K562 (cell line): Measurements from ENCODE around the gene FBXW7. TPM values are rescaled to one million over a fixed set of nuclear protein-coding genes. Genes with fewer than 3 reads are reported as not detected.

Experiments used
- ATAC-seq: fragments of 200-7000 bp; cut with Tn5 transposase; 3 replicates; pipeline ENCODE4 v1.9.1; 2020; ENCODE audit warnings: moderate library complexity
- BruUV-seq: library from RNA; stranded (reverse); fragments of 400-500 nt; replicated peaks from 2 replicates; lab custom pipeline; 2021; lab: Mats Ljungman, UMichigan
- CTCF ChIA-PET: fragments of 300-600 bp; formaldehyde crosslinking; extraction: SDS; loops from one replicate; lab custom pipeline; 2021; ENCODE audit warnings: low intra/inter-chr PET ratio; lab: Yijun Ruan, JAX
- POLR2A ChIA-PET: fragments of 300-600, 350-650 bp; sonication (Branson Sonifier 250); formaldehyde crosslinking; extraction: SDS; loops from one replicate; lab custom pipeline; 2021; ENCODE audit warnings: antibody characterized with exemption, inconsistent platforms; lab: Yijun Ruan, JAX
- DNase-seq, 4 experiments: peaks; one replicate each; pipeline versions ENCODE4 v3.0.0 to v3.0.0-alpha.2; 2011 to 2018; ENCODE audit warnings: low spot score in 3 of 4, mixed read lengths in 3 of 4; ENCODE audit errors: extremely low read depth in 1 of 4
- FAIRE-seq: peaks from 2 replicates; lab custom pipeline; 2011; peaks lifted over from hg19 to GRCh38; lab: Jason Lieb, UNC
- H2AFZ ChIP-seq: 2 replicates; pipeline ENCODE4 v1.6.0; 2011; ENCODE audit warnings: low read depth, low read length, control low read depth, inconsistent platforms
- H3K27ac ChIP-seq: fragments of 200-600 bp; 3 replicates; pipeline ENCODE4 v1.8.0; 2011; ENCODE audit warnings: low read depth, mild to moderate bottlenecking, control low read depth, inconsistent platforms, low read length, moderate library complexity, mixed read lengths; ENCODE audit errors: extremely low read depth
- H3K27me3 ChIP-seq, 2 experiments: fragments of 300-600 bp in 1 of 2; 2 replicates in 1 of 2; 3 replicates in 1 of 2; pipeline versions ENCODE4 v1.6.0 to v1.8.0; 2011; ENCODE audit warnings: inconsistent platforms in 2 of 2, low read length in 2 of 2, mild to moderate bottlenecking in 1 of 2, mixed read lengths in 1 of 2, moderate library complexity in 1 of 2; ENCODE audit not compliant: control insufficient read depth in 2 of 2, insufficient read depth in 2 of 2
- H3K36me3 ChIP-seq: fragments of 300-600 bp; 3 replicates; pipeline ENCODE4 v1.8.0; 2011; ENCODE audit warnings: mild to moderate bottlenecking, low read length, inconsistent platforms; ENCODE audit not compliant: control insufficient read depth, insufficient read depth
- H3K4me1 ChIP-seq, 2 experiments: fragments of 200-600 bp in 1 of 2; replicated peaks in 1 of 2; 2 replicates in 1 of 2; 3 replicates in 1 of 2; pipeline versions ENCODE4 v1.5.1 to v1.8.0; 2011; ENCODE audit warnings: inconsistent platforms in 2 of 2, low read length in 2 of 2, mild to moderate bottlenecking in 1 of 2, mixed read lengths in 1 of 2, moderate library complexity in 1 of 2; ENCODE audit not compliant: control insufficient read depth in 2 of 2, insufficient read depth in 2 of 2
- H3K4me2 ChIP-seq: 2 replicates; pipeline ENCODE4 v1.6.1; 2011; ENCODE audit warnings: low read length, control low read depth, inconsistent platforms, mixed read lengths; ENCODE audit not compliant: insufficient read depth
- H3K4me3 ChIP-seq: fragments of 200-600 bp; sonication (generic), shearing (Covaris generic); 2 replicates; pipeline ENCODE4 v1.5.1; 2016; ENCODE audit warnings: control low read depth, inconsistent platforms
- H3K79me2 ChIP-seq: fragments of 200-600 bp; 3 replicates; pipeline ENCODE4 v1.8.0; 2011; ENCODE audit warnings: low read length, inconsistent platforms; ENCODE audit not compliant: control insufficient read depth, insufficient read depth
- H3K9ac ChIP-seq, 2 experiments: 2 replicates each; pipeline versions ENCODE4 v1.6.0 to v1.6.1; 2011; ENCODE audit warnings: low read depth in 2 of 2, low read length in 2 of 2, control low read depth in 1 of 2, inconsistent platforms in 1 of 2, mild to moderate bottlenecking in 1 of 2, mixed read lengths in 1 of 2; ENCODE audit not compliant: insufficient read depth in 1 of 2
- H3K9me1 ChIP-seq: one replicate; pipeline ENCODE4 v1.6.0; 2011; ENCODE audit warnings: inconsistent platforms, mild to moderate bottlenecking, low read length, moderate library complexity; ENCODE audit not compliant: control insufficient read depth, insufficient read depth
- H3K9me3 ChIP-seq: replicated peaks from 2 replicates; pipeline ENCODE4 v1.5.1; 2011; ENCODE audit warnings: low read depth, low read length, inconsistent platforms; ENCODE audit not compliant: control insufficient read depth, insufficient read depth
- H4K20me1 ChIP-seq: replicated peaks from 2 replicates; pipeline ENCODE4 v1.6.1; 2011; ENCODE audit warnings: low read length, inconsistent platforms, mixed read lengths; ENCODE audit not compliant: control insufficient read depth, insufficient read depth
- KDM2B ChIP-seq: fragments of 250-450 bp; sonication (Bioruptor Pico); IDR thresholded peaks from 2 replicates; pipeline ENCODE4 v1.8.0; 2021; ENCODE audit warnings: mild to moderate bottlenecking, moderate library complexity
- MTA2 ChIP-seq: fragments of 450-650 bp; IDR thresholded peaks from 2 replicates; pipeline ENCODE4 v1.6.1; 2016; ENCODE audit warnings: low read depth
- MYC ChIP-seq, 2 experiments: fragments of 250-450 bp in 1 of 2; sonication (Bioruptor Pico) in 1 of 2; IDR thresholded peaks; 2 replicates each; pipeline versions ENCODE4 v1.5.1 to v1.6.1; 2012 to 2021; ENCODE audit warnings: low read depth in 2 of 2, borderline replicate concordance in 1 of 2, improper control_type of control experiment in 1 of 2, low read length in 1 of 2, mild to moderate bottlenecking in 1 of 2, moderate library complexity in 1 of 2
- SLC30A9 ChIP-seq: fragments of 250-450 bp; sonication (Bioruptor Pico); IDR thresholded peaks from 2 replicates; pipeline ENCODE4 v1.8.0; 2022; ENCODE audit warnings: mild to moderate bottlenecking, moderate library complexity
- SMARCB1 ChIP-seq: IDR thresholded peaks from 2 replicates; pipeline ENCODE4 v1.6.1; 2011; ENCODE audit warnings: improper control_type of control experiment, low read depth; ENCODE audit not compliant: insufficient read length
- SMARCE1 ChIP-seq: fragments of 450-650 bp; IDR thresholded peaks from 2 replicates; pipeline ENCODE4 v1.7.1; 2016; ENCODE audit warnings: mild to moderate bottlenecking
- ZC3H4 ChIP-seq: sonication (generic); formaldehyde crosslinking; IDR thresholded peaks from 2 replicates; pipeline ENCODE4 v1.9.0; 2021; ENCODE audit warnings: missing genetic modification reagents, borderline replicate concordance
- ZNF146 ChIP-seq: IDR thresholded peaks from one replicate; pipeline ENCODE4 v1.6.1; 2018; ENCODE audit warnings: missing compliant biosample characterization; ENCODE audit not compliant: unreplicated experiment
- WGBS: fragments of 100-300 bp; shearing (Covaris generic); methylation state at CpG from one replicate; pipeline ENCODE4 v1.1.6; 2016; ENCODE audit warnings: low coverage, mixed read lengths; ENCODE audit not compliant: insufficient coverage; ENCODE audit errors: missing lambda C conversion rate; 5-methylcytosine and 5-hydroxymethylcytosine counted together
- in situ Hi-C: fragments of 300-500 bp; cut with MboI; formaldehyde crosslinking; loops from 4 replicates; pipeline ENCODE4 v1.15.0; 2018; ENCODE audit warnings: inconsistent platforms, mixed read lengths
- intact Hi-C: fragments of 100-400 bp; cut with micrococcal nuclease; formaldehyde crosslinking; loops from 2 replicates; pipeline ENCODE4 v1.14.2; 2022
- polyA plus RNA-seq, 8 experiments: library from polyadenylated mRNA; depleted of rRNA in 4 of 8; stranded (reverse) in 5 of 8; unstranded in 3 of 8; fragments of >200 nt; fragmentation: Nextera tagmentation in 2 of 8; fragmentation: Illumina TruSeq in 1 of 8; extraction: Ambion mirVana in 2 of 8; extraction: Trizol in 1 of 8; gene quantifications; 2 replicates each; pipeline versions ENCODE4 v1.2.1 to v1.2.3, GENCODE V29; 2011 to 2014; ENCODE audit warnings: inconsistent platforms in 1 of 8, missing spikeins in 1 of 8
- total RNA-seq, 7 experiments: library from RNA; depleted of rRNA in 6 of 7; stranded (reverse); fragments of >200 nt in 6 of 7; fragmentation: Illumina TruSeq in 2 of 7; extraction: Trizol in 2 of 7; gene quantifications; 2 replicates each; pipeline versions ENCODE4 v1.2.1 to v1.2.3, GENCODE V29; 2011 to 2021; ENCODE audit warnings: low replicate concordance in 1 of 7
- TF ChIP-seq, protein P1 (sequence below): fragments of 450-650 bp; conservative IDR thresholded peaks from 2 replicates; pipeline ENCODE4 v1.6.1; 2016; ENCODE audit warnings: missing genetic modification characterization, low read depth, mild to moderate bottlenecking, missing compliant biosample characterization, moderate library complexity

FBXW7 gene
- total and polyA plus RNA-seq, 9 of the 15 experiments (the other 6 are each of a cell fraction or from before 2014, with no cell fraction given), result 6.8 to 44.2 (median 16.4) TPM

DNA sequence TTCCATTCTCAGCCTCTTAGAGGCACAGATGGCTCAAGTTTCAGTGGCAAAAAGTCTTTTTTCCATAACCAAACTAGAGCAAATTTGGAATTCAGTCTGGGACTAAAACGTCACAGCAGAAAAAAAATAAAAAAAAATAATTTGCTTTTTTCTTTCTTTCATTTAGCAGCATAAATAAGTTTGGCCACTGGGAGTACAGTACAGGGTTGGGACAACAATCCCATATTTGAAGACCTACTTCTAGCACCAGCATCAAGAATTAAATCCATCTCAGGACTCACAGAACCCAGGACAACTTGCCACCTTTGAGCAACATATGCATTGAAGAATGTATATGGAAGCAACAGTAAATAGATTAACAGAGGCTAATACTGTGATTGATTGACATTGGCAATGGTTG lies 214.0 kb downstream of the FBXW7 start (continued):
- TF ChIP-seq ZC3H4 (no peak), SMARCB1 (no peak), KDM2B (CRISPR knock-in tag) (no peak)

DNA sequence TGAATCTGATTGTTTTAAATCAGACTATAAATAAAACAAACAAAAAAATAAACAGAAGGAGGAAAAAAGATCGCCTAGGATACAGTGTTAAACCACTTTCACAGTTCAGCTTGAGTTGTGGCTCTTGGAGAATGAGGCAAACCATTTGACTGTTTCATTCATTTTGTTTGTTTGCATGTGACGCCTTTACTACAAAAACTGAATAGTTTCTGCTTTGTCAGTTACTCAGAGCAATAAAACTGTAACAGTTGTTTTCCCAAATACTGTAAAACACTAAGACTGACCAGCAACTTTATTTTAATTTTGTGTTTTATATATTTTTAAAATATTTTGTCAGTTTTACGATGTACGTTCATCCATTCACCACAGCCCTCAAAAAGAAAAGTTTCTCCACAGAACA lies 214.5 kb downstream of the FBXW7 start:
- ChIA-PET CTCF (no interaction called here), POLR2A (interaction anchor here (0.6 kb wide), 1 partner anchor 1912 kb away, joined by 3 read pairs; no protein-coding TSS in a partner anchor)
- TF ChIP-seq ZNF146 (CRISPR knock-in tag), result no peak
- no peak for TF ChIP-seq SMARCE1
- no peak for TF ChIP-seq SLC30A9 (CRISPR knock-in tag)
- TF ChIP-seq MTA2, result no peak
- TF ChIP-seq, protein P1, sequence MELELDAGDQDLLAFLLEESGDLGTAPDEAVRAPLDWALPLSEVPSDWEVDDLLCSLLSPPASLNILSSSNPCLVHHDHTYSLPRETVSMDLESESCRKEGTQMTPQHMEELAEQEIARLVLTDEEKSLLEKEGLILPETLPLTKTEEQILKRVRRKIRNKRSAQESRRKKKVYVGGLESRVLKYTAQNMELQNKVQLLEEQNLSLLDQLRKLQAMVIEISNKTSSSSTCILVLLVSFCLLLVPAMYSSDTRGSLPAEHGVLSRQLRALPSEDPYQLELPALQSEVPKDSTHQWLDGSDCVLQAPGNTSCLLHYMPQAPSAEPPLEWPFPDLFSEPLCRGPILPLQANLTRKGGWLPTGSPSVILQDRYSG (tag), result no peak
- TF ChIP-seq MYC (IDR thresholded peaks at IDR 0.05; ENCODE audit: low read depth, low read length), result no peak
- TF ChIP-seq MYC (CRISPR knock-in tag; IDR thresholded peaks at IDR 0.05; ENCODE audit: borderline replicate concordance, low read depth), result no peak
- intact Hi-C loops, result no loop called here
- H3K4me1 ChIP-seq, result no peaks in the 10 kb centered on the region
- ATAC-seq (no peak), FAIRE-seq (no peak), DNase-seq (no peak)
- peaks cover 16% of the 10 kb centered on the region for H3K36me3 ChIP-seq
- no peak overlapping the region for H3K4me3 ChIP-seq
- BruUV-seq, result no TSS peak
- in situ Hi-C loops, result no loop called here
- no peaks in the 10 kb centered on the region for H3K27me3 ChIP-seq
- no peak overlapping the region for H3K9ac ChIP-seq
- no peak overlapping the region for H3K27ac ChIP-seq
- no peaks in the 10 kb centered on the region for H3K79me2 ChIP-seq
- H3K4me2 ChIP-seq, result no peak overlapping the region
- no peak overlapping the region for H2AFZ ChIP-seq
- no peaks in the 10 kb centered on the region for H3K9me3 ChIP-seq
- no peaks in the 10 kb centered on the region for H3K9me1 ChIP-seq
- no peaks in the 10 kb centered on the region; the same call in 1 of the 2 replicates for H4K20me1 ChIP-seq
- 85% methylated on average over 4 of the region's 4 CpGs for WGBS
